ENCODE results near the gene CEP104.

The CEP104 gene

DNA sequence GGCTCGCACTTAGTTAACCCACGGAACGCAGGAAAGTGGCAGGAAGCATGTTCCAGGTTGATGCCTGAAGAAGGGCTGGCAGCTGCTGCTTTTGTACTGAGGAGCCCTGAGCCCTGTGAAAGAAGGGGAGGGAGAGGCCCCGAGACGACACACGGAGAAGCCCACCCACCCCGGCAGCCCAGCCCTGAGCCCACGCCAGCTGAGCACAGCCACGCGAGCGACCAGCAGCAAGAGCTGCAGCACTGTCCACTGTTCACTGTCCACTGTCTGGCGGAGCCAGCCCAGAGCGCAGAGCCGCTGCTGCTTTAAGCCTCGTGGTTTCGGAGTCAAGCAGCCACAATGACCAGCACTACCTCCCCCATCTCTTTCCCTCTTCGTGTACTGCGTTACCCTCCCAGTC is 66.1 kb downstream of the CEP104 start:
- ATAC-seq, result no peak
- TF ChIP-seq ESRRG (CRISPR knock-in tag; IDR thresholded peaks at IDR 0.05) (no peak), GLIS3 (CRISPR knock-in tag; IDR thresholded peaks at IDR 0.05) (no peak), CSDC2 (CRISPR knock-in tag; IDR thresholded peaks at IDR 0.05) (no peak), ZC3H10 (CRISPR knock-in tag; IDR thresholded peaks at IDR 0.05) (no peak), SNAI2 (CRISPR knock-in tag; IDR thresholded peaks at IDR 0.05) (no peak), ZNF70 (CRISPR knock-in tag; IDR thresholded peaks at IDR 0.05) (no peak), ARNTL (CRISPR knock-in tag; IDR thresholded peaks at IDR 0.05; ENCODE audit: borderline replicate concordance, low read depth) (no peak), ZFP30 (CRISPR knock-in tag; IDR thresholded peaks at IDR 0.05) (no peak), ISL1 (CRISPR knock-in tag; IDR thresholded peaks at IDR 0.05) (no peak), OSR1 (CRISPR knock-in tag; IDR thresholded peaks at IDR 0.05) (no peak), BACH2 (CRISPR knock-in tag; IDR thresholded peaks at IDR 0.05; ENCODE audit: borderline replicate concordance) (no peak), PPARA (CRISPR knock-in tag; IDR thresholded peaks at IDR 0.05; ENCODE audit: borderline replicate concordance) (no peak)
- TF ChIP-seq, protein P1, sequence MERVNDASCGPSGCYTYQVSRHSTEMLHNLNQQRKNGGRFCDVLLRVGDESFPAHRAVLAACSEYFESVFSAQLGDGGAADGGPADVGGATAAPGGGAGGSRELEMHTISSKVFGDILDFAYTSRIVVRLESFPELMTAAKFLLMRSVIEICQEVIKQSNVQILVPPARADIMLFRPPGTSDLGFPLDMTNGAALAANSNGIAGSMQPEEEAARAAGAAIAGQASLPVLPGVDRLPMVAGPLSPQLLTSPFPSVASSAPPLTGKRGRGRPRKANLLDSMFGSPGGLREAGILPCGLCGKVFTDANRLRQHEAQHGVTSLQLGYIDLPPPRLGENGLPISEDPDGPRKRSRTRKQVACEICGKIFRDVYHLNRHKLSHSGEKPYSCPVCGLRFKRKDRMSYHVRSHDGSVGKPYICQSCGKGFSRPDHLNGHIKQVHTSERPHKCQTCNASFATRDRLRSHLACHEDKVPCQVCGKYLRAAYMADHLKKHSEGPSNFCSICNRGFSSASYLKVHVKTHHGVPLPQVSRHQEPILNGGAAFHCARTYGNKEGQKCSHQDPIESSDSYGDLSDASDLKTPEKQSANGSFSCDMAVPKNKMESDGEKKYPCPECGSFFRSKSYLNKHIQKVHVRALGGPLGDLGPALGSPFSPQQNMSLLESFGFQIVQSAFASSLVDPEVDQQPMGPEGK (CRISPR knock-in tag; IDR thresholded peaks at IDR 0.05; ENCODE audit: borderline replicate concordance), result no peak
- TF ChIP-seq, protein P2, sequence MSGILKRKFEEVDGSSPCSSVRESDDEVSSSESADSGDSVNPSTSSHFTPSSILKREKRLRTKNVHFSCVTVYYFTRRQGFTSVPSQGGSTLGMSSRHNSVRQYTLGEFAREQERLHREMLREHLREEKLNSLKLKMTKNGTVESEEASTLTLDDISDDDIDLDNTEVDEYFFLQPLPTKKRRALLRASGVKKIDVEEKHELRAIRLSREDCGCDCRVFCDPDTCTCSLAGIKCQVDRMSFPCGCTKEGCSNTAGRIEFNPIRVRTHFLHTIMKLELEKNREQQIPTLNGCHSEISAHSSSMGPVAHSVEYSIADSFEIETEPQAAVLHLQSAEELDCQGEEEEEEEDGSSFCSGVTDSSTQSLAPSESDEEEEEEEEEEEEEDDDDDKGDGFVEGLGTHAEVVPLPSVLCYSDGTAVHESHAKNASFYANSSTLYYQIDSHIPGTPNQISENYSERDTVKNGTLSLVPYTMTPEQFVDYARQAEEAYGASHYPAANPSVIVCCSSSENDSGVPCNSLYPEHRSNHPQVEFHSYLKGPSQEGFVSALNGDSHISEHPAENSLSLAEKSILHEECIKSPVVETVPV (CRISPR knock-in tag; IDR thresholded peaks at IDR 0.05), result no peak

DNA sequence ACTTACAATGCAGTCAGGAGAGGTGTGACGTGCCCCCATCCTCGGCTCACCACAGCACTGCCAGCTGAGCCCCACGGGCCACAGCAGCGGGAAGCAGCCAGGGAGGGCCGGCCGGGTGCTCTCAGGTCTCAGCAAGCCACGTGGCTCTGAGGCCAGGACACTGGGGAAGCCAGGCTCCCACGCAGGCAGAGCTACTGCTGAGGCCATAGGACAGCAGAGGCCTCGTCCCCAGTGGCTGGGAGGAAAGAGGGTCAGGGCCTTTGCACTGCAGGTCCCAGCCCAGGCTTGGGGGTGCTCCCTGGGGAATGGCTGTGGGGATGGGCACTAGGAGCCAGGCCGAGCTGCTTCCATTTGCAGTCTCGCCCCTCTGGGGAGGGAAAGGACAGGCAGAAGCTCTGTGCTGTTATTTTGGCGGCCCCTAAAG is 66.5 kb downstream of the CEP104 start:
- no peak for TF ChIP-seq ISL1 (CRISPR knock-in tag; IDR thresholded peaks at IDR 0.05)
- no peak for ATAC-seq

DNA sequence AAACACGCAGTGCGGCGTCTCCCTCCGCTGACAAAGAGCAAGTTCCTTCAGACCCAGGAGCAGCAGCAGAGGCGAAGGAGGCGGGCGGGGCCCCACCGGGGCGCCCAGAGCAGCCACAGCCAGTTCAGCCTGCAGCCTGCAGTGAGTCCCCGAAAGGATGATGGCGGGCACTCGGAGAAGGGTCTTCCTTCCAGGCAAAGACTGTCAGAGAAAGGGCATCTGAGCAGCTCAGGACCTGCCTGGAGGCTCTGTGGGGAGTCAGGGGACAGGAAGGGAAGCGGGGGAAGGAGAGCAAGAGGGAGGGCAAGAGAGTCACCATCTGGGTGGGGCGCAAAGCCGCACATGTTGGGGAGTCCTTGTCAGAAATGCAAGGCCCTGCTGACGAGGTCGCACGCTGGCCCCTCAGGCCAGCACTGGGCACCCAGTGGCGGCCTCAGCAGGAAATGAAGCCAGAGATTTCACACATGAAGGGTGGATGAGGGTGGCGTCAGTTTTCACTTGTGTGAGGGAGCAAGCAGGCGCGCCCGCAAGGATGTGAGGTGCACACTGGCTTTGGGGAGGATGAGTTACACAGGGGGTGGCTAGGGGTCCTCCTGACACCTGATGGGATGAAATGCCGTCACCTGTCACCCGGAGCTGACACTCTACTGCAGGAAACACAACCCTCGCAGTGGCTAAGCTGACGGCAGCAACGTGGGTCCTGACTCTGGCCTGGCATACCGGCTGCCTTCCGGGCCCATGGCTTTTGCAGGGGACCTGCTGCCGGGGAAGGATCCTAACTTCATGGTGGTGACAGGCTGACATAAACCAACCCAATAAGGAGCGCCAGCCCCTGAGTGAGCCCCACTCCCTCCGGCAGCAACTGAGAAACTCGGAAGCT is 67.3 kb downstream of the CEP104 start:
- no peak for ATAC-seq
- TF ChIP-seq, protein P2 (CRISPR knock-in tag; IDR thresholded peaks at IDR 0.05), result no peak
- TF ChIP-seq ESRRG (CRISPR knock-in tag; IDR thresholded peaks at IDR 0.05) (no peak), ZC3H10 (CRISPR knock-in tag; IDR thresholded peaks at IDR 0.05) (no peak), OSR1 (CRISPR knock-in tag; IDR thresholded peaks at IDR 0.05) (no peak), TOX (CRISPR knock-in tag; IDR thresholded peaks at IDR 0.05; ENCODE audit: borderline replicate concordance) (no peak), ZNF565 (CRISPR knock-in tag; conservative IDR thresholded peaks at IDR 0.05; ENCODE audit: low read depth) (no peak), ZNF8 (CRISPR knock-in tag; IDR thresholded peaks at IDR 0.05) (no peak), ZFP3 (CRISPR knock-in tag; IDR thresholded peaks at IDR 0.05) (no peak), TCF4 (CRISPR knock-in tag; IDR thresholded peaks at IDR 0.05; ENCODE audit: borderline replicate concordance) (no peak), CSDC2 (CRISPR knock-in tag; IDR thresholded peaks at IDR 0.05) (no peak)
- TF ChIP-seq, protein P3, sequence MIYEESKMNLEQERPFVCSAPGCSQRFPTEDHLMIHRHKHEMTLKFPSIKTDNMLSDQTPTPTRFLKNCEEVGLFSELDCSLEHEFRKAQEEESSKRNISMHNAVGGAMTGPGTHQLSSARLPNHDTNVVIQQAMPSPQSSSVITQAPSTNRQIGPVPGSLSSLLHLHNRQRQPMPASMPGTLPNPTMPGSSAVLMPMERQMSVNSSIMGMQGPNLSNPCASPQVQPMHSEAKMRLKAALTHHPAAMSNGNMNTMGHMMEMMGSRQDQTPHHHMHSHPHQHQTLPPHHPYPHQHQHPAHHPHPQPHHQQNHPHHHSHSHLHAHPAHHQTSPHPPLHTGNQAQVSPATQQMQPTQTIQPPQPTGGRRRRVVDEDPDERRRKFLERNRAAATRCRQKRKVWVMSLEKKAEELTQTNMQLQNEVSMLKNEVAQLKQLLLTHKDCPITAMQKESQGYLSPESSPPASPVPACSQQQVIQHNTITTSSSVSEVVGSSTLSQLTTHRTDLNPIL (CRISPR knock-in tag; IDR thresholded peaks at IDR 0.05; ENCODE audit: low read depth), result no peak
- TF ChIP-seq, protein P1 (CRISPR knock-in tag; IDR thresholded peaks at IDR 0.05; ENCODE audit: borderline replicate concordance), result no peak
